Left ventricle myocardium superior (tissue), 1 donor: ENCODE measurements around the gene MYRFL. TPM values are rescaled to one million over a fixed set of nuclear protein-coding genes. Genes with fewer than 3 reads are reported as not detected.

Experiments used
- ATAC-seq: fragments of 200-7000 bp; cut with Tn5 transposase; one replicate; pipeline ENCODE4 v1.9.1; 2020; ENCODE audit warnings: mild to moderate bottlenecking, moderate library complexity
- DNase-seq: peaks from one replicate; pipeline ENCODE4 v3.0.0-alpha.2; 2020
- intact Hi-C: fragments of 100-400 bp; cut with micrococcal nuclease; formaldehyde crosslinking; loops from one replicate; pipeline ENCODE4 v1.11.0; 2022
- total RNA-seq: library from RNA; stranded (reverse); fragmentation: NEBNext Ultra II Directional; extraction: Animal tissue kit (Norgen Biotek cat#: 25700); gene quantifications from one replicate; pipeline ENCODE4 v1.2.1, GENCODE V29; 2021
- donor health status: DM: no; HTN: yes; CAD: no; lungs with severe emphysema.

MYRFL gene
- total RNA-seq, 1 donor from 2014 or later = not detected

GRCh38 chr12:69999561-69999960, 174.5 kb downstream of the MYRFL start:
- DNase-seq = no peak
- no peak for ATAC-seq
- intact Hi-C loops = no loop called here

- DNase-seq = peak; percentile 36
- intact Hi-C loops = no loop called here
- peak; percentile 94 for ATAC-seq
Observed at GRCh38 chr12:70002097-70002911, 177.3 kb downstream of the MYRFL start.

- intact Hi-C loops = no loop called here
- DNase-seq (peak; percentile 39), ATAC-seq (peak; percentile 63)
Observed at GRCh38 chr12:70002912-70003255, 177.9 kb downstream of the MYRFL start.

GRCh38 chr12:70005864-70006618, 181.0 kb downstream of the MYRFL start:
- ATAC-seq = no peak
- intact Hi-C loops = no loop called here
- DNase-seq = no peak

GRCh38 chr12:70006619-70006973, 181.6 kb downstream of the MYRFL start:
- intact Hi-C loops = no loop called here

GRCh38 chr12:70007687-70008086, 182.7 kb downstream of the MYRFL start:
- intact Hi-C loops = no loop called here

More at GRCh38 chr12:70006619-70006973, 181.6 kb downstream of the MYRFL start:
- ATAC-seq = no peak
- DNase-seq = no peak

More at GRCh38 chr12:70007687-70008086, 182.7 kb downstream of the MYRFL start:
- ATAC-seq = no peak
- no peak for DNase-seq

Other genes starting within 250 kb of the MYRFL start
- gene CCT2, start 239.8 kb upstream of the MYRFL start, total RNA-seq = 89.1 TPM
- 50.8 TPM for gene LRRC10, start 214.3 kb upstream of the MYRFL start, total RNA-seq
- 0.55 TPM for gene BEST3, start 125.9 kb upstream of the MYRFL start, total RNA-seq
- gene RAB3IP, start 86.4 kb upstream of the MYRFL start, total RNA-seq = 39.4 TPM